HS-5 (cell line): Measurements from ENCODE around the gene DIAPH3.

Source experiments
- DNase-seq: peaks from one replicate; pipeline ENCODE4 v3.0.0-alpha.2; 2012; ENCODE audit warnings: low read depth

The DIAPH3 gene

GRCh38 chr13:59774491-59774971 is 389.2 kb downstream of the DIAPH3 start:
- no peak for DNase-seq

- no peak for DNase-seq
Measured at GRCh38 chr13:59771272-59771671, 392.5 kb downstream of the DIAPH3 start.

- DNase-seq = no peak
Measured at GRCh38 chr13:59770451-59770850, 393.3 kb downstream of the DIAPH3 start.

- DNase-seq = no peak
Measured at GRCh38 chr13:59766236-59766635, 397.5 kb downstream of the DIAPH3 start.

GRCh38 chr13:59755632-59756290 is 408.0 kb downstream of the DIAPH3 start:
- DNase-seq = no peak

- no peak for DNase-seq
Measured at GRCh38 chr13:59754411-59754810, 409.3 kb downstream of the DIAPH3 start.

GRCh38 chr13:59750860-59751259 is 412.9 kb downstream of the DIAPH3 start:
- DNase-seq = no peak

- no peak for DNase-seq
Measured at GRCh38 chr13:59748046-59748445, 415.7 kb downstream of the DIAPH3 start.

GRCh38 chr13:59747529-59747928 is 416.2 kb downstream of the DIAPH3 start:
- DNase-seq = no peak

GRCh38 chr13:59746291-59746962 is 417.3 kb downstream of the DIAPH3 start:
- peak; percentile 37 for DNase-seq

- DNase-seq = no peak
Measured at GRCh38 chr13:59745392-59745788, 418.3 kb downstream of the DIAPH3 start.

- no peak for DNase-seq
Measured at GRCh38 chr13:59744747-59745391, 418.9 kb downstream of the DIAPH3 start.

GRCh38 chr13:59743195-59743594 is 420.5 kb downstream of the DIAPH3 start:
- DNase-seq = no peak

GRCh38 chr13:59742467-59742866 is 421.3 kb downstream of the DIAPH3 start:
- no peak for DNase-seq

GRCh38 chr13:59738921-59739320 is 424.8 kb downstream of the DIAPH3 start:
- no peak for DNase-seq

GRCh38 chr13:59734393-59734792 is 429.3 kb downstream of the DIAPH3 start:
- DNase-seq = no peak

GRCh38 chr13:59733744-59734143 is 430.0 kb downstream of the DIAPH3 start:
- DNase-seq = no peak

GRCh38 chr13:59730026-59730425 is 433.7 kb downstream of the DIAPH3 start:
- no peak for DNase-seq

- no peak for DNase-seq
Measured at GRCh38 chr13:59728896-59729545, 434.7 kb downstream of the DIAPH3 start.

GRCh38 chr13:59721926-59722910 is 441.5 kb downstream of the DIAPH3 start:
- DNase-seq = no peak

GRCh38 chr13:59715611-59716010 is 448.1 kb downstream of the DIAPH3 start:
- DNase-seq = no peak
